Islet precursor cell (in vitro differentiated cells): ENCODE data around the gene RERE.
"Not testable (repeated sequence)": the region's sequence is repeated elsewhere in the genome, so short reads cannot be mapped to it uniquely, and the experiment has no call there.

ENCODE experiments used
- DNase-seq: peaks from one replicate; pipeline ENCODE4 v3.0.0-alpha.2; 2018

The RERE gene

DNA sequence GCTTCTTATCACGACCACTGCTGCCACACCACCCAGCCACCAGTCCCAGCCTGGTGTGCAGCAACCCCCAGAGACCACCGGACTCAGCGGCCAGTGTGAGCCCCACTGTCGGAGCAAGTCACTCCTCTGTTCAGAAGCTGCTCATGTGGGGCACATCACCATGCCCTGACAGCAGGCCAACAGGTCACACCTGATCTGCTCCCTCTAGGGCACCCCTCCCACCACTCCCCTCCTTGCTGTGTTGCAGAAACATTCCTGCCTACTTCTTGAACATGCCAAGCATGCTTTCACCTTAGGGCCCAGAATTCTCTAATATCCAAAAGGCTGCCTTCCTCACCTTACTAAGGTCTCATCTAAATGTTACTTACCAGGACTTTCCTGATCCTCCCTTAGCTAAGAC, 353.1 kb downstream of the RERE start:
- DNase-seq, result peak; percentile 85

DNA sequence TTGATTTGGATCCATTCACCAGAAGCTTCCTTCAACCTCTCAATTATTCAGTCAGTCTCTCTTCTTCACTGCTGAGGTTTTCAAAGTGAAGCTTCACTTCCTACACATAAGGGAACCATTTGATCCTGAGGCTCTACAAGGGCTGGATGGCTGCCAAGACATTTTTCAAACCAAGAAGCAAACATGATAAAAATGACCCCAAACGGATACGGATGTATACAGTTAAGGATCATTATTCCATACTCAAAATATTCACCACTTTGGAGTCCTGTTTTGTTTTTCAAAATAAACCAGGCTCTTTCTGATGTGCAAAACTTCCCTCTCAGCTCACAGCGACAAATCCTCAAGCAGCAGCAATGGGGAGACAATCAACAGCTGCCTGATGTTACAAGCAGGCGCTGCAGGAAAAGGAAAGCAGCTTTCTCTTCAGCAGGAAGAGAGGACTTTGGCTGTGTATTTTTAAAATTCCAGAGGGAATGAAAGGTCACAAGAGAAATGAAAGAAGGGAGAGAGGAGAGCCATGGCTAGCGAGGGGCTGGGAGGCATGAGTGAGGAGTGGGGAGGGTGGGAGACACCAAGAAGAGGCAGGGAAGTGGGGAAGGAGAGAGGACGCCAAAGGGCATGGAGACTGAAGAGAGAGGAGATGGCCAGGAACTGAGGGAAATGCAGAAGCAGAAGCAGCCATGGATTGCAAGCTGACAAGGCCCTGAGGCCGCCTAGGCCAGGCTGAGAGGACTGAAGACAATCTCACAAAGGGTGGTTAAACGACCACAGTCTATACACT, 354.1 kb downstream of the RERE start:
- DNase-seq, result peak; percentile 75

DNA sequence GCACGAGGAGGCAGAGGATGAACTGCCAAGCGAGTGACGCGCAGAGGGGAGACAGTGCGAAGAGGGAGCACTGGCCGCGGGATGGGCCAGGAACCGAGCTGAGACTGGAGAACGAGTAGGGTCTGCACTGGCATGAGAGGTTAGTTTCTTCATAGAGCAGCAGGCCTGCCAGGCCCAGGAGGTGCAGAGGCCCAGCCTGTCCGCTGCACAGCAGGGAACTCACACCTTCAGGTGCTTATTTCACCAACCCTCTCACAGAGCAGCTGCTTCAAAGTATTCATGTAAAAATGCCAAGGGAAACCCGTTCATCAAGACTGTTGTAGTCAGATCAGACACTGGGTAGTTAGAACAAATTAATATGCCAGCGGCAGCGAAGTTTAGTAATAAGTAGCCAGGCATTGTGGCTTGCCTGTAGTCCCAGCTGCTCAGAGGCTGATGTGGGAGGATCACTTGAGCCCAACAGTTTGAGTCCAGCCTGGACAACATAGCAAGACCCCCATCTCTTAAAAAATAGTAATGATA, 355.0 kb downstream of the RERE start:
- DNase-seq, result no peak

DNA sequence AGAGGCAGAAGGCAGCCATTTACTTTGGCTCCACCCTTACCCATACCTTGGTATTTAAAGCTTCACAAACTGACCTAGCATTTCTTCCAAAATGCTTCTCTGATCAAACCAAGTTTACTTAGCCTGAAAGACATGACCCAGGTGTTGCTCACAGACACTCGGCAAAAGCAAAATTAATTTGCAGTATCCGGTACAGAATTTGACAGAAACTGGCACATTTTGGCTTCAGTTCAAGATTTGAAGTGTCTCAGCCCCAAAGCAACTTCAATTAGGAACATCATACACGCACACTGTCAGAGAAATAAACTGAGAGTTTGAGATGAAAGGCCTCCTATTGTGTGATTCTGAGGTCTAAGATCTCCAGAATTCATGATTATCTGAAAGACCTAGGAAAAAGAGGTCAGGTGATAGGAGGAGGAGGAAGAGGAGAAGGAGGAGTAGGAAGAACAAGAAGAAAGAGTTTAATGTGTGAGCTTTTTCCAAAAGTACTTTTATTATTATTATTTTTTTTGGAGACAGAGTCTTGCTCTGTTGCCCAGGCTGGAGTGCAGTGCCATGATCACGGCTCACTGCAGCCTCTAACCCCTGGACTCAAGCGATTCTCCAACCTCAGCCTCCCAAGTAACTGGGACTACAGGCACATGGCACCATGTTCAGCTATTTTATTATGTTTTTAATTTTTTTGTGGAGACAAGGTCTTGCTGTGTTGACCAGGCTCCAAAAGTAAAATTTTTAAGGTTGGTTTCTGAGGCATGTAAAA, 355.9 kb downstream of the RERE start:
- DNase-seq, result no peak

DNA sequence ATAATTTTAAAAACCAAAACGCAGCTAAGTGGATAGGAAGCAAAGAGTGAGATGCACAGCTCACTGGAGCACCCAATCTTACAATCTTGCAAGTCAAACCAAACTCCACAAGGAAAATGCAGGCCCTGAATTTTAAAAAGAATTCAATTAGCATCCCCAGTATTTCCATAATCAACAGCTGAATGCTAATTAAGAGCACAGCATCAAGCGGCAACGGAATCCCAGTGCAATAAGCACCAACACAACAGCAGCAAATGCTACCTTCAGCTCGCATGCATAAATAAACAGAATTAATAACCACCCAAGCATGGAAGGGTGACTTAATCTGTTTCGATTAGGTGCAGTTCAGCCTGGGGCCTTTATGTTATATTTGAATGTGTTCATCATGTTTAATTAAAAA, 356.7 kb downstream of the RERE start:
- DNase-seq, result no peak

DNA sequence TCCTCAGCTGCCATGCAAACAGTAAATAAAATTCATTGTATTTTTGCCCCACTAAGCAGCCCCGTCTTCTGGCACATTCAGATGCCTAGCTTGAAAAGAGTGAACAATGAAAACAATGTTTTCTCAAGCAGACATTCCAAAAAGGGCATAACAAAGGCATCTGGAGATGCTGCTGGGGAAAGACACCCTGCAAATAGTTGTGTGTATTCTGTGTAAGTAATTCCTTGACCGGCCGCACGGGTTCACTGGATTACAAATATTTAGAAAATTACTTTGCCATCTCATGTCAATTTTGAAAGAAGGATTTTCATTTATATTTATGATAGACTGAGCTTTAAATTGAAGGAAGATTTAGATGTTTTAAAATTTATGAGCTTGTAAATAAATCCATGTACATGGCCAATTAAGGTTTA, 357.3 kb downstream of the RERE start:
- DNase-seq, result no peak

DNA sequence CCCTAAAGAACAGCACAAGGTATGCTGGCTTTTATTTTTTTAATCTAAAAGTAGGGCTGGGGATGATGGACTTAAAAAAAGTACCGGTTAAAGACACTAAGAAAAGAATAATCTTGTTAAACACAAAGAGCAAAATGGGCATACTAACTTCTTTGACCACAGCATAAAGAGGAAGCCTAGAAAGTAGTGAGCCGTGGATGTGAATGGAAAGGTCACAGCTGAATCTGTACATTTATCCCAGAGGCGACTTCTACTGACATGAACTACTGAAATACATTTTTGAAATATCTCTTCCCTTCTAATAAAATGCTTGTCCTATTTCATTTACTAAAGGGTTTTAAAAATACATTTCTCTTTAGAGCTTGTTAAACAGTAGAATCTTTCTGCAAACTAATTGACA, 358.8 kb downstream of the RERE start:
- DNase-seq, result no peak

DNA sequence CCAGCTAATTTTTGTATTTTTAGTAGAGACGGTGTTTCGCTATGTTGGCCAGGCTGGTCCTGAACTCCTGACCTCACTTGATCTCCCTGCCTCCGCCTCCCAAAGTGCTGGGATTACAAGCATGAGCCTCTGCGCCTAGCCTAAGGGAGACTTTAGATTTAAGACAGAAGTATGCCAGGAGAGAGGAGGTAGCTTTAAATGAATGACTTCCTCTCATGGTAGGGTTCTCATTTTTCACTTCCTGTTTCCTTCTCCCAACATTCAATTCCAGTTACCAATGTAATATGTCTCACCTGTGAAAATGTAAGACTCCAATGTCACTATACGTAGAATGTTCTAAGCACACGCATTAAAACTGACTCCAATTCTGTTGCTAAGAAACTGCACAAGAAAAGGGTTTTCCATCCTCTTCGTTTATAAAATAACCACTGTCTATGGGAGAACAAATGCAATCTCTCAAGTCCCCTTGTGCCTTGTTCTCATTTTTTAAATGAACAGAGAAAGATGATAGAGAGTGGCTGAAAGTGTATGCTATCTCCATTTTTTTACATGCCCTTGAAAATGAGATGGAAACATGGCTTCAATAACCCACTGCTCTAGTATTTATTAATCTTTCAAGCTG, 359.6 kb downstream of the RERE start:
- DNase-seq, result no peak

DNA sequence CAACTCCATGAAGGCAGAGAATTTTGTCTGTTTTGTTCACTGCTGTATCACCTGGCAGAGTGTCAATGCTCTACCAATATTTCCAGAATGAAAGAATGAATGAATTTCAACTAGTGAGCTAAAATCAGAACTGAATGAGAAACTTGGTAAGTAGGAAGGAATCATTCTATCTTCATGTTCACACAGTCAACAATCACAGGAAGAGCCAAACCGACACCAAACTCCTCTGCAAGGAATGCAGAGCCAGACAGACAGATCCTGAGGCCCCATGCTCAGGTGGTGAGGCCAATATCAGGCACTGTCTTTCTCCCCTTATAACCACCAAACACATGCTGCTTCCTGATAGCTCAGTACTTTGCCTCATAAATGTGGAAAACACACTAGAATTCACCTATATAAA, 360.4 kb downstream of the RERE start:
- DNase-seq, result no peak

DNA sequence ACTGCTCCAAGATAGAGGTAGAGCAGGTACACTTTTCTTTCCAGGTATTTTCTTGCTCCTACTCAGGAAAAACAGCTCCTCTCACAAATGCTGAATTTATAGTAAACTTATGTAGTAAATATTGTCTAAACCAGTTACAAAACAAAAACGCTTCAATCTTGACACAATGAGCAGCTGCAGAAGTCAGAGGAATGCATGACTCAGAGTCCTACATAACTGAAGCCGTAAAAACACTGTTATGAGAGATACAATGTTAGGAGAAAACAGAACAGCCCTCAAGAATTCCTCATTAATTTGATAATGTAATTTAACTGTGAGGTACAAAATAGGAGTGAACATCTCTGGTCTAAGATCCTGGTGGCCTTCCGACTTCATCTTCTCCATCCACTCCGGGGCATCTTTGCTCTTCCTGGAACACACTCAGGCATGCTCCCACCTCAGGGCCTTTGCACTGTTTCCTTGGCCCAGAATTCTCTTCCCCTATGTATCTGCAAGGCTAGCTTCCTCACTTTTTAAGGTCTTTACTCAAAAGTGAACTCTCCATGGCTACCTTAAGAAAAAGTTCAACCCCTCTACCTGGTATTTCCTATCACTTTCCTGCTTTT, 361.0 kb downstream of the RERE start:
- no peak for DNase-seq

DNA sequence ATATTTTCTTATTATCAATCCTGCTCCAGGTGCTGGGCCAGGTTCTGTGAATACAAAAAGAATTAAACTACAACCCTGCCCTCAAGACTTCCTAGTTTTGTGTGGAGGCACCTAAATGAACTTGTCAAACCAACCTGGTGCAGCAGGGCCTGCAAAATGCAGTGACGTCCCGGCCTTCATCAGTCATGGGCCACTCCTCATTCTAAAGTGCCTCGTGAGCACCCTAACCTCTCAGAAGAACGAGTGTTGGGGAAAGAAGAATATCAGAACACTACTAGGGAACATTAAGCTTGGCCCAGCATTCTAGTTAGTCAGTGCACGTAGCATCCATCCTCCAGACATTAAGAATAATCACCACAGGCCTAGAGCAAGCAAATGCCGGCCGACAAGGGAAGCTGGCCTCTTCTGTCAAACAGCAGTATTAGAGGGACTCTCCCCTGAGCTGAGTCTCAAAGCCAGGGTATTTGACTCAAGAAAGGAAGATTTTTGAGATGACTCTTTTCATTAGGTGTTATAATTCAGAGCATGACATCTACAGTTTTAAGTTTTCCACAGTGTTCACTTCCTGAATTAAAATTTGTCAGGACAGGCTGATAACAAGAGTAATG, 361.6 kb downstream of the RERE start:
- no peak for DNase-seq

DNA sequence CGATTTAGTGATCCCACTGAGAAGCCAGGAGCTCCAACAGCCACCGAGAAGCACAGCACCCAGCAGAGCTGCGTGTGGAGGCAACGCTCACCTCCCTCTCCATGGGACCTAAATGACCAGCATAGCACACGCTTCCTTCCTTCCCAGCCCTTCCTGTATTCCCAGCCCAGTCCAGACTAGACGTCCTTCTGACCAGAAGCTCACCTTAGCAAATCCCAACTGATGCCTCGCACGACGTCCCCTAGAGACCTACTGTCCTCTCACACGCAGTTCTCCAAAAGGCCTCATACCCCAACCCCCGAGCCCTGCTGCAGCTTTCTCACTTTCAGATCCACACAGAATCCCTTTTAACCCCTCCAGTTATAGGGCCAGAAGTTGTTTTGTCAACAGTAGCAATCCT, 367.1 kb downstream of the RERE start:
- DNase-seq, result no peak

DNA sequence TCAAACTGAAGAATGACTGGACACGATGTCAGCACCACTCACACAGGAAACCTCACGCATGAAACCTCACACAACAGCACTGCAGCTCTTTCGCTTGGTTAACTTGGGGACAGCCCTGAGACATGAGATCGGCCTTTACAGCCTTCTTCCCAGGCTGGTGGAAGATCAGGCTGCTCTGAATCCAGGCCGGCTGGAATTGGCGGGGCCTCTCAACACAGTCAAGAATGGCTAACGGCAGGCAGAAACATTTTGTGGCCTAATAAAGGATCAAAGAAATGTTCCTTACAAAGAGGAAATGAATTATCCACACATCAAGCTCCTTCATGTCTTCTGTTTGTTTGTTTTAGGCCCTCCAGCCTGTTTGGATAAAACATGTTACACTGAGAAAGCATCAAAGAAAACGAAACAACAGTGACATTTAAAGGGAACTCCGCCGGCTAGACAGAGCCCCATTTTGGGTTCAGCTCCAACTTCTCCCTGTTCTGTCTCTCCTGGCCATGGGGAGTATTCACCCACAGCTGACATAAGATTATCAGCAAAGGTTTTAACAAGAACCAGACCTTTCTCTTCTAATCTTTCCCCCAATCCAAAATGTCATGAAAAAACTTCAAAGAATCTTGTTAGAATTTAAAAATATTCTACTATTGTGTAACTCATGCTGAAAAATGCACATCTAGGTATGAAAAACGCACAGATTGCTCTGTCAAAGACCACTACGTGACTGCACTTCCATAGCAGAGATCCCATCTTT, 368.4 kb downstream of the RERE start:
- DNase-seq, result peak; percentile 75

DNA sequence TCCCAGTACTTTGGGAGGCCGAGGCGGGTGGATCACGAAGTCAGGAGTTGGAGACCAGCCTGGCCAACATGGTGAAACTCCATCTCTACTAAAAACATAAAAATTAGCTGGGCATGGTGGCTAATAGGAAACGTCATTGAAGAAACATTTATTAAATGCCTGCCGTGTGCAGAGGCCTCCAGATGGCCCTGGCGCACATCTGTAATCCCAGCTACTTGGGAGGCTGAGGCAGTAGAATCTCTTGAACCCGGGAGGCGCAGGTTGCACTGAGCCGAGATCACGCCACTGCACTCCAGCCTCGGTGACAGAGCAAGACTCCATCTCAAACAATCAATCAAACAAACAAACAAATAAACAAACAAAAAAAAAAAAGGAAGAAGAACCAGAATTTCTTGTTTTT, 368.9 kb downstream of the RERE start:
- DNase-seq, result not testable (repeated sequence)

DNA sequence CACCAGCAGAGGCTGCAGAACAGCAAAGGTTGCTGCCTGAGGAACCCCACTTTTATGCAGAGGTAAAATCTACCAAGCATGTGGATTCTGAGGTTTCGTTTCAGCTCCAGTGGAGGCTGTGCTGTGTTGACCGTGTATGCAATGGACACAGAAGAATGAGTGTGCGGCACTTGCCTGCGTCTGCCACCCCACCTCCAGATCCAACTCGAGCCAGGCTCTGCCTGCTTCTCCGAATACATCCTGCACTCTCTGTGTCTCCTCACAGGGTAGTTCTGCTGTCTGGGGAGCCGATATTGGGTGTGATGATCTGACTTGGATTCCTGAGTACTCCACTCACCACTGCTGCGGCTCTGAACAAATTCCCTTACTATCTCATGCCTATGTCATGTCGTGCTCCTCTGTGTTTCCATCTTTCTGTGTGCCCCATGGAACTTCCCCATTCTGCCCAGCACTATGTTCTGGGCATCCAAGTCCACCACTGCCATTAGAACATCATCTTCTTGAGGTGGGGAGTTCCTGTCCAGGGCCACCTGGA, 369.8 kb downstream of the RERE start:
- no peak for DNase-seq

DNA sequence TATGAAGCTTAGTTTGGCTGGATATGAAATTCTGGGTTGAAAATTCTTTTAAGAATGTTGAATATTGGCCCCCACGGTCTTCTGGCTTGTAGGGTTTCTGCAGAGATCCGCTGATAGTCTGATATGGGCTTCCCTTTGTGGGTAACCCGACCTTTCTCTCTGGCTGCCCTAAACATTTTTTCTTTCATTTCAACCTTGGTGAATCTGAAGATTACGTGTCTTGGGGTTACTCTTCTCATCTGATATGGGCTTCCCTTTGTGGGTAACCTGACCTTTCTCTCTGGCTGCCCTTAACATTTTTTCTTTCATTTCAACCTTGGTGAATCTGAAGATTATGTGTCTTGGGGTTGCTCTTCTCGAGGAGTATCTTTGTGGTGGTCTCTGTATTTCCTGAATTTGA, 371.3 kb downstream of the RERE start:
- not testable (repeated sequence) for DNase-seq

DNA sequence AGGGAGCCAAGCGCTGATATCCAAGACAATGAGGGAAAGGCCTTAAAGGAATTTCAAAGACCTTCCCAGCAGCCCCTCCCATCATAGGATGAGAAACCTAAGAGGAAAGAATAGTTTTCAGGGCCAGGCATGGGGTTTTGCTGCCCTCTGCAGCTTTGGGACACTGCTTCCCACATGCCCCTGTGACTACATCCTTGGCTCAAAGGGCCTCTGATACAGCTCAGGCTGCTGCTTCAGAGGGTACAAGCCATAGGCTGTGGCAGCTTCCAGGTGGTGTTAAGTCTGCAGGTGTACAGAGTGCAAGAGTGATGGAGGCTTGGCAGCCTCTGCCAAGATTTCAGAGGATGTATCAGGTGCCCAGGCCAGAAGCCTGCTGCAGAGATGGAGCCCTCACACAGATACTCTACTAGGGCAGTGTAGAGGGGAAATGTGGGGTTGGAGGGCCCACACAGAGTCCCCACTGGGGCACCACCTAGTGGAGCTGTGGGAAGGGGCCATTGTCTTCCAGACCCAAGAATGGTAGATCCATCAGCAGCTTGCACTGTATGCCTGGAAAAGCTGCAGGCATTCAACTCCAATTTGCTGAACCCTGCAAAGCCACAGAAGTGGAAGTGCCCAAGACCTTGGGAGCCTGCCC, 373.8 kb downstream of the RERE start:
- no peak for DNase-seq

DNA sequence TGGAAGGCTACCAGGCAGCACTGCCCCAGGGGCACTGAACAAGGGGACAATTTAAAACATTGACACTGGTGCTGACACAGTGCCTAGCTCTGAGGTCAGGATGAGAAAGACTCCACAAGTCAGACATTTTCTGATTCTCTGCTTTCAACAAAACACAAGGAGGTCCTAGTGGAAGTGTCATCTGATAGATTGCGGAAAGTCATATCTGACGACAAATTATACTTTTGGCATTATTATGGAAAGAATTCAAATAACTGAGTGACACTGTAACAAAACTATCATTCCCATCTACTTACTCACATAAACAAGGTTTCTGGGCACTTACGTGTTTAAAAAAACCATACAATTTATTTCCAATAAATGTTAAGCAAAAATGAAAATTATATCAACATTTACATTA, 376.0 kb downstream of the RERE start:
- DNase-seq, result no peak

DNA sequence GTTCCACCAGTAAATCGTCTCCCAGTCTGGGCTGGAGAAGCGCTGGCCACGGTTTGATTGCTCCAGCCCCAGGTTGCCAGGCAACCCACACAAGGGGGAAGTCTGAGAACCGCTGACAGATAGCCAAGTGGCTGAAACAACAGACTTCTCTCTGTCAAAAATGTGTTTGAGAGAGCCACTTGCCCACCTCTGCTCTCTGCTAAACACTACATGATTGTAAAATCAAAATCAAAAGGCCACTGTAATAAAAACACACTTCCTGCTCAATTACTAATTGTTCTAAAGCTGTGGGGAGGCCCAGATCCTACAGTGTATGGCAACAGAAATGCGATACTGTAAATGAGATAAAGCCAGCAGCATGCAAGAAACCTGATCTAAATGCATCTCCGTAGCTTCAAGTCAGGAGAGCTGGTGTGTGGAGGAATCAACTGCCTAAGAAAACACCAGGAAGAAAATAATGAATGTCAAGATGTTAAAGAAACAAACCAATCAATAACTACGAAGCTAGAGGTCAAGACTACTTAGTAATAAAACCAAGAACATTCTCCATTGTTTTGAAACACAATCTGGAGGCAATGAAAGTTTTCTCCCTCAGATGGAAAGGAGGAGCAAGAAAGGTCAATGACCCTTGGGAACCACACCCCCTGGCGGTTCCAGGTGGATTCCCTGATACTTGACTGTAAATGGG, 378.3 kb downstream of the RERE start:
- peak; percentile 89 for DNase-seq

DNA sequence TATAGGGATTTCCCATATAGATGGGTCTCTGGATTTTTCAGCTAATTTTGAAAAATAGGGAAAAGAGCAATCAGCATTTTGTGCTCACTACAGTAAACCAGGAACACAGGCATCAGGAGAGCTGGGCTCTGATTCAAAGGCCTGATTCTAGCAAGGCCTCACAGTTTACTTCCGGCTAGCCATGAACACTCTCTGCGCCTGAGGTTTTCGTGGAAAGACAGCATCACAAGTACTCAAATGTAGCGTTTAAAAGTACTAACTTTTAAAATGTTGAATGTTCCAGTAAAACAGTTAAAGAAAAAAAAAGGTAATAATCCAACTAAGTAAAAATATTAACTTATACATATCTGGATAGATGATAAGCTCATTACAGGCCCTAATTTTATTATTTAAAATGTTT, 379.0 kb downstream of the RERE start:
- DNase-seq, result no peak

DNA sequence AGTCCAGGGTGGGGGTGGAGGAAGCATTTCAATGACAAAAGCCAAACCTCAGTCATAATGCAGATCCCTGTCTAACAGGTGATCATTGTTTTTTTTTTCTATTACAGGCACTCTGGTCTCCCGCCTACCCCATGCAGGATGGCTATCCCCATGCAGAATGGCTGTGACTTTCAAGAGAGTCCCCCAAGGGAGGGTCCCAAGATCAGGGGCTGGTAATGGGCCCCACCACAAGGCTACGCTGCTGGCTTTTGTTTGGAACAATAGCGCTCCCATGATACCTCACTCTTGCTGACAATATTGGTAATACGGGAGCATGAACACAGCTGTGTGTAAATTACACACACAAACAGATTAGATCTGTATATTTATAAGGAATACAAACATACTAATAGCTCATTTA, 380.1 kb downstream of the RERE start:
- DNase-seq, result no peak
